Transverse colon (tissue), 4 donors: ENCODE data around the gene PDZD2. TPM values are rescaled to one million over a fixed set of nuclear protein-coding genes. Genes with fewer than 3 reads are reported as not detected.

Experiments
- DNase-seq: peaks from one replicate; pipeline ENCODE4 v3.0.0-alpha.2; 2019
- H3K27ac ChIP-seq, 4 donors: fragments of 200-600 bp; sonication (generic); 2 replicates each; pipeline ENCODE4 v1.5.1; 2016 to 2018; ENCODE audit warnings: inconsistent platforms in 4 of 4
- H3K27me3 ChIP-seq: fragments of 200-600 bp; sonication (generic); 2 replicates; pipeline ENCODE4 v1.5.1; 2017; ENCODE audit warnings: inconsistent platforms
- H3K36me3 ChIP-seq, 4 donors: fragments of 200-600 bp; sonication (generic); 2 replicates each; pipeline ENCODE4 v1.5.1; 2017 to 2019; ENCODE audit warnings: inconsistent platforms in 4 of 4
- H3K4me1 ChIP-seq, 4 donors: fragments of 200-600 bp; sonication (generic); 2 replicates each; pipeline ENCODE4 v1.5.1; 2017 to 2020; ENCODE audit warnings: inconsistent platforms in 4 of 4
- H3K4me3 ChIP-seq, 4 donors: fragments of 200-600 bp; sonication (generic); 1 replicate in 1 of 4; 2 replicates in 3 of 4; pipeline versions ENCODE4 v1.5.1 to v1.6.1; 2017 to 2019; ENCODE audit warnings: inconsistent platforms in 4 of 4
- H3K9me3 ChIP-seq, 2 donors: fragments of 200-600 bp; sonication (generic); 2 replicates each; pipeline ENCODE4 v1.5.1; 2017 to 2019; ENCODE audit warnings: inconsistent platforms in 2 of 2
- EP300 ChIP-seq: sonication (generic); formaldehyde crosslinking; IDR thresholded peaks from one replicate; pipeline ENCODE4 v1.6.1; 2017; ENCODE audit warnings: antibody characterized with exemption, low read depth
- POLR2A ChIP-seq: fragments of 450-650 bp; IDR thresholded peaks from one replicate; pipeline ENCODE4 v1.6.1; 2016; ENCODE audit warnings: antibody characterized with exemption, mild to moderate bottlenecking, moderate library complexity
- POLR2AphosphoS5 ChIP-seq, 3 donors: sonication (generic); formaldehyde crosslinking; IDR thresholded peaks; one replicate each; pipeline ENCODE4 v1.6.1; 2016; ENCODE audit warnings: antibody characterized with exemption in 3 of 3
- WGBS, 2 donors: methylation state at CpG; one replicate each; pipeline ENCODE4 v1.1.5; 2018; ENCODE audit warnings: low coverage in 1 of 2; 5-methylcytosine and 5-hydroxymethylcytosine counted together
- in situ Hi-C, 4 donors: fragments of 200-750 bp; cut with MboI; loops; one replicate each; pipeline versions ENCODE4 v1.15.0 to v1.15.1; 2017; ENCODE audit warnings: low sequenced_read_pairs in 3 of 4, low pct_ligation_motif_present in 1 of 4, low pct_unique_long_range_greater_than_20kb in 1 of 4
- intact Hi-C: fragments of 100-400 bp; cut with DNase I; formaldehyde crosslinking; loops from one replicate; pipeline ENCODE4 v1.15.1; 2023; ENCODE audit warnings: low total_unique reads
- total RNA-seq, 4 donors: library from RNA; depleted of rRNA; stranded (reverse); fragments of >200 nt; gene quantifications; one replicate each; pipeline ENCODE4 v1.1.0, GENCODE V29; 2016
- TF ChIP-seq, protein P1 (sequence below), 5 experiments: fragments of 200-600 bp in 3 of 5; fragments of 450-650 bp in 2 of 5; sonication (generic) in 3 of 5; IDR thresholded peaks; 1 replicate in 2 of 5; 2 replicates in 3 of 5; pipeline ENCODE4 v1.5.1; 2016 to 2017; ENCODE audit warnings: antibody characterized with exemption in 5 of 5, inconsistent platforms in 3 of 5, mild to moderate bottlenecking in 2 of 5, moderate library complexity in 1 of 5

PDZD2 gene
- total RNA-seq, 4 donors from 2014 or later, result 2.0 to 3.7 (median 2.8) TPM

- in situ Hi-C loops, result loop anchor here in 1 of 4 donors (25.0 kb wide), 1 partner anchor 246 kb away; no protein-coding TSS in a partner anchor
- no peak for DNase-seq
- Histone ChIP-seq H3K4me1 (no peaks in the 10 kb centered on the region), H3K27me3 (no peaks in the 10 kb centered on the region), H3K4me3 (no peak overlapping the region), H3K27ac (no peak overlapping the region), H3K9me3 (no peaks in the 10 kb centered on the region), H3K36me3 (no peaks in the 10 kb centered on the region)
- intact Hi-C loops, result no loop called here
- 71 to 86% methylated on average over 1 to 4 of the region's 4 CpGs for WGBS, 2 donors
- TF ChIP-seq POLR2A (no peak), POLR2AphosphoS5 (IDR thresholded peaks at IDR 0.05) (no peak), EP300 (no peak)
- TF ChIP-seq, protein P1, sequence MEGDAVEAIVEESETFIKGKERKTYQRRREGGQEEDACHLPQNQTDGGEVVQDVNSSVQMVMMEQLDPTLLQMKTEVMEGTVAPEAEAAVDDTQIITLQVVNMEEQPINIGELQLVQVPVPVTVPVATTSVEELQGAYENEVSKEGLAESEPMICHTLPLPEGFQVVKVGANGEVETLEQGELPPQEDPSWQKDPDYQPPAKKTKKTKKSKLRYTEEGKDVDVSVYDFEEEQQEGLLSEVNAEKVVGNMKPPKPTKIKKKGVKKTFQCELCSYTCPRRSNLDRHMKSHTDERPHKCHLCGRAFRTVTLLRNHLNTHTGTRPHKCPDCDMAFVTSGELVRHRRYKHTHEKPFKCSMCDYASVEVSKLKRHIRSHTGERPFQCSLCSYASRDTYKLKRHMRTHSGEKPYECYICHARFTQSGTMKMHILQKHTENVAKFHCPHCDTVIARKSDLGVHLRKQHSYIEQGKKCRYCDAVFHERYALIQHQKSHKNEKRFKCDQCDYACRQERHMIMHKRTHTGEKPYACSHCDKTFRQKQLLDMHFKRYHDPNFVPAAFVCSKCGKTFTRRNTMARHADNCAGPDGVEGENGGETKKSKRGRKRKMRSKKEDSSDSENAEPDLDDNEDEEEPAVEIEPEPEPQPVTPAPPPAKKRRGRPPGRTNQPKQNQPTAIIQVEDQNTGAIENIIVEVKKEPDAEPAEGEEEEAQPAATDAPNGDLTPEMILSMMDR (IDR thresholded peaks at IDR 0.05), result no peak
Measured at GRCh38 chr5:32058101-32058500, 419.2 kb downstream of the PDZD2 start.

GRCh38 chr5:32058997-32059396 lies 420.1 kb downstream of the PDZD2 start:
- WGBS, 2 donors, result 95 to 98% methylated on average over 3 of the region's 3 CpGs
- Histone ChIP-seq H3K9me3 (no peaks in the 10 kb centered on the region), H3K4me1 (no peaks in the 10 kb centered on the region), H3K27me3 (no peaks in the 10 kb centered on the region), H3K4me3 (no peak overlapping the region), H3K36me3 (no peaks in the 10 kb centered on the region), H3K27ac (no peak overlapping the region)
- DNase-seq, result no peak
- TF ChIP-seq, protein P1 (IDR thresholded peaks at IDR 0.05), result no peak
- no peak for TF ChIP-seq POLR2A
- no peak for TF ChIP-seq POLR2AphosphoS5 (IDR thresholded peaks at IDR 0.05)
- TF ChIP-seq EP300, result no peak
- intact Hi-C loops, result no loop called here
- in situ Hi-C loops, result loop anchor here in 1 of 4 donors (25.0 kb wide), 1 partner anchor 247 kb away; no protein-coding TSS in a partner anchor

- Histone ChIP-seq H3K36me3 (no peaks in the 10 kb centered on the region), H3K4me3 (no peak overlapping the region), H3K4me1 (no peaks in the 10 kb centered on the region), H3K27ac (no peak overlapping the region), H3K27me3 (no peaks in the 10 kb centered on the region), H3K9me3 (no peaks in the 10 kb centered on the region)
- in situ Hi-C loops (loop anchor here in 1 of 4 donors (25.0 kb wide), 1 partner anchor 248 kb away; no protein-coding TSS in a partner anchor), intact Hi-C loops (no loop called here)
- TF ChIP-seq POLR2AphosphoS5 (IDR thresholded peaks at IDR 0.05) (no peak), EP300 (no peak), POLR2A (no peak)
- TF ChIP-seq, protein P1 (IDR thresholded peaks at IDR 0.05), result no peak
- DNase-seq, result no peak
- WGBS, 2 donors, result 17 to 58% methylated on average over 1 to 4 of the region's 4 CpGs
Measured at GRCh38 chr5:32059761-32060530, 421.0 kb downstream of the PDZD2 start.

GRCh38 chr5:32061236-32061635 lies 422.3 kb downstream of the PDZD2 start:
- in situ Hi-C loops (loop anchor here in 1 of 4 donors (25.0 kb wide), 1 partner anchor 249 kb away; no protein-coding TSS in a partner anchor), intact Hi-C loops (no loop called here)
- H3K27ac ChIP-seq, result no peak overlapping the region
- WGBS, 2 donors, result 92 to 100% methylated on average over 2 of the region's 2 CpGs
- H3K9me3 ChIP-seq, result no peaks in the 10 kb centered on the region
- H3K4me1 ChIP-seq, result no peaks in the 10 kb centered on the region
- no peaks in the 10 kb centered on the region for H3K36me3 ChIP-seq
- TF ChIP-seq, protein P1 (IDR thresholded peaks at IDR 0.05), result no peak
- TF ChIP-seq POLR2A (no peak), POLR2AphosphoS5 (IDR thresholded peaks at IDR 0.05) (no peak), EP300 (no peak)
- no peak for DNase-seq
- no peak overlapping the region for H3K4me3 ChIP-seq
- no peaks in the 10 kb centered on the region for H3K27me3 ChIP-seq
